Inferior parietal cortex (tissue), 1 donor: ENCODE data around the gene PACS1.
"Not testable (repeated sequence)": the region's sequence is repeated elsewhere in the genome, so short reads cannot be mapped to it uniquely, and the experiment has no call there.

ENCODE experiments used
- DNase-seq: peaks from one replicate; pipeline ENCODE4 v3.0.0-alpha.2; 2016; ENCODE audit errors: extremely low spot score

Gene PACS1

GRCh38 chr11:66275984-66276612, 206.0 kb downstream of the PACS1 start:
- DNase-seq, result no peak

GRCh38 chr11:66276619-66277018, 206.5 kb downstream of the PACS1 start:
- DNase-seq, result not testable (repeated sequence)

- DNase-seq, result not testable (repeated sequence)
Measured at GRCh38 chr11:66277064-66277463, 207.0 kb downstream of the PACS1 start.

- no peak for DNase-seq
Measured at GRCh38 chr11:66277471-66278362, 207.6 kb downstream of the PACS1 start, which contains the start of gene CNIH2. CNIH2 (plus strand) TSS chr11:66278175; CDS start chr11:66278457, 282 bp downstream.

- DNase-seq, result no peak
Measured at GRCh38 chr11:66278363-66279091, 208.5 kb downstream of the PACS1 start.

- DNase-seq, result no peak
Measured at GRCh38 chr11:66279092-66279734, 209.1 kb downstream of the PACS1 start.

- no peak for DNase-seq
Measured at GRCh38 chr11:66280428-66280827, 210.4 kb downstream of the PACS1 start.

GRCh38 chr11:66281001-66281400, 210.9 kb downstream of the PACS1 start:
- no peak for DNase-seq

- no peak for DNase-seq
Measured at GRCh38 chr11:66281776-66282467, 211.8 kb downstream of the PACS1 start.

GRCh38 chr11:66282468-66283455, 212.7 kb downstream of the PACS1 start:
- DNase-seq, result peak; percentile 97

GRCh38 chr11:66283461-66284105, 213.5 kb downstream of the PACS1 start:
- no peak for DNase-seq

GRCh38 chr11:66284526-66285078, 214.5 kb downstream of the PACS1 start:
- DNase-seq, result no peak

- DNase-seq, result no peak
Measured at GRCh38 chr11:66285250-66285947, 215.3 kb downstream of the PACS1 start.

GRCh38 chr11:66286699-66287098, 216.6 kb downstream of the PACS1 start:
- DNase-seq, result no peak

- no peak for DNase-seq
Measured at GRCh38 chr11:66287211-66287888, 217.3 kb downstream of the PACS1 start.

GRCh38 chr11:66287889-66288670, 218.0 kb downstream of the PACS1 start:
- DNase-seq, result no peak
